ENCODE measurements around the gene MBNL2.

GRCh38 chr13:97348569-97349100 is 126.5 kb downstream of the MBNL2 start:
- no peak for TF ChIP-seq TAF1 (IDR thresholded peaks at IDR 0.05; ENCODE audit: low read depth)
- no peak for TF ChIP-seq CREB1 (IDR thresholded peaks at IDR 0.05; ENCODE audit: low read depth)
- TF ChIP-seq MAX (IDR thresholded peaks at IDR 0.05) = no peak
- no peak for TF ChIP-seq CEBPB (IDR thresholded peaks at IDR 0.05)
- TF ChIP-seq EGR1 (IDR thresholded peaks at IDR 0.05) = no peak
- TF ChIP-seq TEAD4 (IDR thresholded peaks at IDR 0.05) = no peak
- no peak for TF ChIP-seq NFIC (IDR thresholded peaks at IDR 0.05)
- no peak for TF ChIP-seq EP300 (IDR thresholded peaks at IDR 0.05; ENCODE audit: borderline replicate concordance)
- no peak for TF ChIP-seq REST (IDR thresholded peaks at IDR 0.05; ENCODE audit: low read depth)
- no peak for TF ChIP-seq YY1 (IDR thresholded peaks at IDR 0.05; ENCODE audit: low read depth)
- no peak for TF ChIP-seq RAD21 (IDR thresholded peaks at IDR 0.05; ENCODE audit: low read depth)
